GM18867 (cell line): ENCODE measurements around the gene KMT2C.
"Not testable (repeated sequence)": the region's sequence is repeated elsewhere in the genome, so short reads cannot be mapped to it uniquely, and the experiment has no call there.

Experiments used
- ATAC-seq: cut with Tn5 transposase; IDR thresholded peaks from one replicate; pipeline ENCODE4 v1.9.1; 2021; ENCODE audit warnings: mild to moderate bottlenecking, moderate library complexity; ENCODE audit not compliant: unreplicated experiment

The KMT2C gene

GRCh38 chr7:152435384-152436110 lies at the start of gene KMT2C:
Gene KMT2C (minus strand): TSS chr7:152436003. CDS start chr7:152435786, 217 bp downstream.
- ATAC-seq, result peak; percentile 8

- ATAC-seq, result no peak
Measured at GRCh38 chr7:152481082-152481481, 45.3 kb upstream of the KMT2C start.

DNA sequence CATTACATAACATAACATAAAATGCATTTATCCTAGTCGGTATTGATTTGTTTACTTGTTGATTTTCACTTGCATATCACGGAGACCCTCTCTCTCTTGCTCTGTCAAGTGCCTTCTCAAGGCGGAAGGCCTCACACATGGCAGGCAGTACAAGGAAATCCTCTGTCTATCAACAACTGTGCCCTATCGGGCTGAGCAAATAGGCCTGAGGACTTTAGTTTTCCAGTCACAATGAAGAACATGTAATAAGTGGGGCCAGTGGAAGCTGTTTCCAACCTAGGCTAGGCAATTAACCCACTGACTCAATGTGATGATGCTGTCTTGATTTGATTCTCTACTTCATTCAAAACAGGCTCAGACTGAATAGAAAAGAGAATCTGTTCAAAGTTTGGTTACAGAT lies 44.9 kb upstream of the KMT2C start:
- ATAC-seq, result no peak

DNA sequence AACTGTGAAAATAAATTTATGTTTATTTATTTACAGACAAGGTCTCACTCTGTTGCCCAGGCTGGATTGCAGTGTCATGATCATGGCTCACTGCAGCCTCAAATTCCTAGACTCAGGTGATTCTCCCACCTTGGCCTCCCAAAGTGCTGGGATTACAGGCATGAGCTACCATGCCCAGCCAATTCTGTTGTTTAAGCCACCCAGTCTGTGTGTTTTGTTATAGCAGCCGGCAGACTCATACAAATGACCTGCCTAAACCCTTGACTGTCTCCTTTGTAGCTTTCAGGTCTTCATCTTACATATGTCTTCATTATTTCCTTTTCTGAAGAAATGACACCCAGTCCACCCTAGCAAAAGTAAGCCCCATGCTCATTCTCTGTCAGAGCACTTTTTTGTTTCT lies 43.8 kb upstream of the KMT2C start:
- no peak for ATAC-seq

DNA sequence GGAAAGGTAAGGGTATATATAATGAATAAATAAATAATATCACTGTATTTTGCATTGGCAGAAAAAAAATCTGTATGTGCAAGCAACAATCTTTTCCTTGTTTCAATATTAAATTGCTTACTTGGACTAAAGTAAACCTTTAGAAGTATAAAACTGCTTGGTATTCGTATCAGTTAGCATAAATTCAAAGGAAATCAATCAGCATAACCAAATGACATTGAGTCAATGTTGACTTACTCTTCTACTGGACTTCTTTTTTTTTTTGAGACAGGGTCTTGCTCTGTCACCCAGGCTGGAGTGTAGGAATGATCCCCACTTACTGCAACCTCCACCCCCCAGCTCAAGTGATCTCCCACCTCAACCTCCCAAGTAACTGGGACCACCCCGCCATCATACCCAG lies 42.3 kb upstream of the KMT2C start:
- ATAC-seq, result no peak

DNA sequence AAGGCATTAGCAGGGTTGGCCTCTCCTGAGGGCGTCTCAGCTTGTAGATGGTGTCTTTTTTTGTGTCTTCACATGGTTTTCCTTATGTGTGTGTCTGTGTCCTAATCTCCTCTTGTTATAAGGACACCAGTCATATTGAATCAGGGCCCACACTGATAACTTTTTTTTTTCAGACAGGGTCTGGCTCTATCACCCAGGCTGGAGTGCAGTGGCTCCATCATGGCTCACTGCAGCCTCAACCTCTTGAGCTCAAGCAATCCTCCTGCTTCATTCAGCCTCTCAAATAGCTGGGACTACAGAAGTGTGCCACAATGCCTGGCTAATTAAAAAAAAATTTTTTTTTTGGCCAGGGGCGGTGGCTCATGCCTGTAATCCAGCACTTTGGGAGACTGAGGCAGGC lies 41.3 kb upstream of the KMT2C start:
- no peak for ATAC-seq

- no peak for ATAC-seq
Measured at GRCh38 chr7:152476551-152476950, 40.7 kb upstream of the KMT2C start.

GRCh38 chr7:152471023-152471620 lies 35.3 kb upstream of the KMT2C start:
- ATAC-seq, result not testable (repeated sequence)

DNA sequence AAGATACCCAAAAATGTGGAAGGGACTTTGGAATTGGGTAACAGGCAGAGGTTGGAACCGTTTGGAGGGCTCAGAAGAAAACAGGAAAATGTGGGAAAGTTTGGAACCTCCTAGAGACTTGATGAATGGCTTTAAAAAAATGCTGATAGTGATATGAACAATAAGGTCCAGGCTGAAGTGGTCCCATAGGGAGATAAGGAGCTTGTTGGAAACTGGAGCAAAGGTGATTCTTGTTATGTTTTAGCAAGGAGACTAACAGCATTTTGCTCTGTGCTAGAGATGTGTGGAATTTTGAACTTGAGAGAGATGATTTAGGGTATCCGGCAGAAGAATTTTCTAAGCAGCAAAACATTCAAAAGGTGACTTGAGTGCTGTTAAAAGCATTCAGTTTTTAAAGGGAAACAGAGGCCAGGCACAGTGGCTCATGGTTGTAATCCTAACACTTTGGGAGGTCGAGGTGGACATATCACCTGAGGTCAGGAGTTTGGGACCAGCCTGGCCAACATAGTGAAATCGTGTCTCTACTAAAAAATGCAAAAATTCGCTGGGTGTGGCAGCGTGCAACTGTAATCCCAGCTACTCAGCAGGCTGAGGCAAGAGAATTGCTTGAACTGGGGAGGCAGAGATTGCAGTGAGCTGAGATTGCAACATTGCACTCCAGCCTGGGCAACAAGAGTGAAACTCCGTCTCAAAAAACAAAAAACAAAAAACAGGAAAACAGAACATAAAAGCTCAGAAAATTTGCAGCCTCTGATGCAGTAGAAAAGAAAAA lies 34.6 kb upstream of the KMT2C start:
- not testable (repeated sequence) for ATAC-seq

DNA sequence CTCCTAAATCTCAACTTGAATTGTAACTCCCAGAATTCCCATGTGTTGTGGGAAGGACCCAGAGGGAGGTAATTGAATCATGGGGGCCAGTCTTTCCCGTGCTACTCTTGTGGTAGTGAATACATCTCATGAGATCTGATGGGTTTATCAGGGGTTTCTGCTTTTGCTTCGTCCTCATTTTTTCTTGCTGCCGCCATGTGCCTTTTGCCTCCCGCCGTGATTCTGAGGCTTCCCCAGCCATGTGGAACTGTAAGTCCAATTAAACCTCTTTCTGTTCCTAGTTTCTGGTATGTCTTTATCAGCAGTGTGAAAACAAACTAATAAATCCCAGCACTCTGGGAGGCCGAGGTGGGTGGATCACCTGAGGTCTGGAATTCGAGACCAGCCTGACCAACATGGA lies 33.8 kb upstream of the KMT2C start:
- not testable (repeated sequence) for ATAC-seq

DNA sequence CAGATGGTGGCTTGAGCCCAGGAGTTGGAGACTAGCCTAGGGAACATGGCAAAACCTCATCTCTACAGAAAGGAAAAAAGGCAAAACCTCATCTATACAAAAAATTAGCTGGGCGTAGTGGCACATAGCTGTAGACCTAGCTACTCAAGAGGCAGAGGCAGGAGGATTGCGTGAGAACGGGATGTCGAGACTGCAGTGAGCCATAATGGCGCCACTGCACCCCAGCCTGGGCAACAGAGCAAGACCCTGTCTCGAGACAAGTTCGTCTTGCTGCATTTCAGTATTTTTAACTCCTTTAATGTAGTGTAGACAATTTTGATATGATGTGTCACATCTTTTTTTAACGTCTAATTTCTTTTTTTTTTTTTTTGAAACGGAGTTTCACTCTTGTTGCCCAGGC lies 31.4 kb upstream of the KMT2C start:
- ATAC-seq, result no peak

DNA sequence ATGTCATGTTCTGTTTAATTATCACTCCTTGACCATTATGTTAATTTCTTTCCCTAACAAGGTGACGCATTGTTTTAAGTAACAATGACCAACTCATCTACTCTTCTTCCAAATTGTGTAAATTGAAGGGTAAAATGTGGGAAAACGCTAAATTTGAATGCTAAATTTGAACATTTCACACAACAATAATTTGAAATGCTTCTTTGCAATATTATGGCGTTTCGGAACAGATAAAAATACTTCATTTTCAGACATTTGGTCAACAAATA lies 29.2 kb upstream of the KMT2C start:
- ATAC-seq, result no peak

GRCh38 chr7:152464312-152465118 lies 28.7 kb upstream of the KMT2C start:
- peak; percentile 36 for ATAC-seq

DNA sequence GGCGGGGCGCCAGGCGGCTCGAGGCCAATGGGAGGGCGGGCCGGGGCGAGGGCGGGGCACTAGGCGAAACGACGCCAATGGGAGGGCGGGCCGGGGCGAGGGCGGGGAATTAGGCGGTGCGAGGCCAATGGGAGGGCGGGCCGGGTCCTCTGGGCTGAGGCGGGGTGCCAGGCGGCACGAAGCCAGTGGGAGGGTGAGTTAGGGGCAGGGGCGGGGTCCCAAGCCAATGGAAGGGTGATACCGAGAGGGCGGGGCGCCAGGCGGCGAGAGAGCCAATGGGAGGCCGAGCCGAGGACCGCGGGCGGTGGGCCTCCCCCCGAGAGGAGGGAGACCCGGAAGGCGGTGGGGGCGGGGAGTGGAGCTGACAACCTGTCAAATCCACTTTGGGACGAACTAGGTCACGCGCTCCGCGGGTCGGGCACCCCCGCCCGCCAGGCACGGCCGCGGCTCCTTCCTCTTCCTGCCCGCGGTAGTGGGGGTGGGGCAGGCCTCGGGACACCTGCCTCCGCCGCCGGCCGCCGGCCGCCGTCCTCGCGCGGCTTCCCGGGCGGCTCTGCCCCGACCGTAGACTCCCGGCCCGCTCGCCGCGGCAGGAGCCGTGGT lies 28.0 kb upstream of the KMT2C start:
- ATAC-seq, result peak; percentile 89

DNA sequence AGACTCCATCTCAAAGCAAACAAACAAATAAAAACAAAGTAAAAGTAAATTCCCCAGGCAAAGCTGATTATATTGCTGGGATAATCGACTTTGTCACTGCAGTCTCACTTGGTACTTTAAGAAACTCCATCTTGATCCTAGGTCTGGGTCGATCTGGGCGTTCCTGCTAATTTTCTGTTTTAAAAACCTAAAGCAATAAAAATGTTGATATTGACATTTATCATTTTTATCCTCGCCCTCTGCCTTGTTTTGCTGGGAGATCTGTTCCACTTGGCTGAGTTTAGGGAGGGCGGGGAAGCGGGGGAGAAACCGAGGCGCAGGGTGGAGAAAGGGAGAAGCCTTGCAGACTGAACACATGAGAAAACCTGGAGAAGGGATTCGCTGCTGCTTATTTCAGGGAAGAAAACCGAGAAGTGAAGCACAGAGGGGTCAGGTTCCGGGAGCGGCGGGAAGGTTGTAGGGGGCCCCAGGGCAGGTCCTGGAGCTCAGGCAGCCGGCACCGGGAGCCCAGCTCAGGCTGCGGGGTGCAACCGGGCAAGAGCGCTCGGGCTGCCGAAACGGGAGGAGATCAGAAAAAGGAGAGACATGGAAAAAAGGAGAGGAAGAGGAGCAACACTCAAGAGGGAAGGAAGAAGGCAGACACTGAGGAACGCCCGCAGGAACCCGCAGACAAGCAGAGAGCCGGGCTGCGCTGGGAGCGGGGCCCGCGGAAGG lies 27.3 kb upstream of the KMT2C start:
- peak; percentile 20 for ATAC-seq

- ATAC-seq, result no peak
Measured at GRCh38 chr7:152459724-152460251, 24.0 kb upstream of the KMT2C start.

- no peak for ATAC-seq
Measured at GRCh38 chr7:152451356-152451755, 15.6 kb upstream of the KMT2C start.

GRCh38 chr7:152445386-152446008 lies 9.7 kb upstream of the KMT2C start:
- ATAC-seq, result not testable (repeated sequence)

DNA sequence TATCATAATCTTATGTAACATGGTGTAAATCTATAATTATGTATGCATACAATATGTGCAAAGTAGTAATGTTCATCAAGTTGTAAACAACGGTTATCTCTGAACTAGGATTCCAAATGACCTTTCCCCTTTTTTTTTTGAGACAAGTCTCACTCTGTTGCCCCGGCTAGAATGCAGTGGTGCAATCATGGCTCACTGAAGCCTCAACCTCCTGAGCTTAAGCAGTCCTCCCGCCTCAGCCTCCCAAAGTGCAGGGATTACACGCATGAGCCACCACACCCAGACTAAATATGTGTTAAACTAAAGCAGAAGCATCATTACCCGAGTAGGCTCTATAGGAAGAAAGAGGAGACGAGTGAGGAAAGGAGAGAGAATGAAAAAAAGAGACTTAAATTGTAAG lies 7.8 kb upstream of the KMT2C start:
- no peak for ATAC-seq
